Urinary bladder (tissue), 4 donors: ENCODE results near the gene SNAPC2. TPM values are rescaled to one million over a fixed set of nuclear protein-coding genes. Genes with fewer than 3 reads are reported as not detected.
"Not testable (repeated sequence)": the region's sequence is repeated elsewhere in the genome, so short reads cannot be mapped to it uniquely, and the experiment has no call there.

Experiments
- DNase-seq: peaks from one replicate; pipeline ENCODE4 v3.0.0-alpha.2; 2015; ENCODE audit errors: extremely low spot score
- H3K27ac ChIP-seq: one replicate; pipeline ENCODE4 v1.5.1; 2013; ENCODE audit warnings: low read depth, mild to moderate bottlenecking, moderate library complexity
- H3K36me3 ChIP-seq: one replicate; pipeline ENCODE4 v1.6.1; 2013; ENCODE audit warnings: mild to moderate bottlenecking, moderate library complexity; ENCODE audit not compliant: insufficient read depth
- H3K4me1 ChIP-seq: one replicate; pipeline ENCODE4 v1.6.1; 2013; ENCODE audit warnings: mild to moderate bottlenecking, moderate library complexity; ENCODE audit not compliant: insufficient read depth
- H3K4me3 ChIP-seq: one replicate; pipeline ENCODE4 v1.5.1; 2013; ENCODE audit warnings: low read depth, low read length
- WGBS: extraction: QIAGEN DNeasy Blood & Tissue Kit; methylation state at CpG from one replicate; pipeline ENCODE4 v1.1.7; 2013; 5-methylcytosine and 5-hydroxymethylcytosine counted together
- polyA plus RNA-seq: library from polyadenylated mRNA; stranded (reverse); fragments of 200-250 nt; gene quantifications from one replicate; pipeline ENCODE4 v1.2.3, GENCODE V29; 2013
- total RNA-seq: library from RNA; depleted of rRNA; stranded (reverse); fragments of >200 nt; gene quantifications from one replicate; pipeline ENCODE4 v1.2.3, GENCODE V29; 2014
- donor health status: healthy with polysubstance abuse.
- donor health status: healthy.

SNAPC2 gene
- total and polyA plus RNA-seq, 2 donors, result 6.8 to 55.6 TPM

GRCh38 chr19:7961082-7961481, 40.9 kb downstream of the SNAPC2 start:
- not testable (repeated sequence) for H3K36me3 ChIP-seq

DNA sequence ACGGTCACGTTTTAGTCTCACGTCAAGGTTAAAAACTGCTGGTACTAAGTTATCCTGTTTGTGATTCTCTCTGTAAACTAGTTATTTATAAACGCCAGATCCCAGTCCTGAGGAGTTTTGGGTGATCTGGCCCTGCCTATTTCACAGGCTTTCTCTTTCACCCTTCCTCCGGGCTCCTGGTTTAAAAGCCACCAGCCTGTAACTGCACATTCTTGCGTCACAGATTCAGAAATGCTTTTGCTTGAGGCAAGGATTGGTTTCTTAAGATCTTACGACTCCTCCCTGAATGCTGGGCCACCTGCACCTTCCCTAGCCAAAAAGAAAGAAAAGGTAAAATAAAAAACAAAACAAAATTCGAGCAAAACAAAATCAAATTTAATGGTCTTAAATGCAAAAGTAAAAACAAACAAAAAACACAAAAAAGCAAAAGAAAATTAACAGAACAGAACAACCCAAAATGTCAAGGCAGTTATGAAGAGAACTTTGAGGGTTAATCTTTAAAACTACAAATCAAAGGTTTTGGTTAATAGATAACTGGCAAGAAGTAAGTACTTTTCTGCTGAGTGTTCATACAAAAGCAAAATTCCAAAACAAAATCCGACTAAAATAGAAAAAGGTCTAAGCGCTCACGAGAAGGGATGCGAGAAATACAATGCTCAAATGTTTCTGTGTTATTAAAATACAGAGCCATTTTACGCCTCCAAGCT, 41.9 kb downstream of the SNAPC2 start:
- no peak overlapping the region for H3K4me3 ChIP-seq
- no peak for DNase-seq
- H3K4me1 ChIP-seq, result no peaks in the 10 kb centered on the region
- H3K27ac ChIP-seq, result no peak overlapping the region
- WGBS, result 88% methylated on average over 13 of the region's 13 CpGs
- H3K36me3 ChIP-seq, result peaks cover 1% of the 10 kb centered on the region

More at GRCh38 chr19:7961082-7961481, 40.9 kb downstream of the SNAPC2 start:
- WGBS, result 95% methylated on average over 4 of the region's 4 CpGs
- H3K4me3 ChIP-seq, H3K4me1 ChIP-seq, H3K27ac ChIP-seq, DNase-seq: not testable (repeated sequence)

DNA sequence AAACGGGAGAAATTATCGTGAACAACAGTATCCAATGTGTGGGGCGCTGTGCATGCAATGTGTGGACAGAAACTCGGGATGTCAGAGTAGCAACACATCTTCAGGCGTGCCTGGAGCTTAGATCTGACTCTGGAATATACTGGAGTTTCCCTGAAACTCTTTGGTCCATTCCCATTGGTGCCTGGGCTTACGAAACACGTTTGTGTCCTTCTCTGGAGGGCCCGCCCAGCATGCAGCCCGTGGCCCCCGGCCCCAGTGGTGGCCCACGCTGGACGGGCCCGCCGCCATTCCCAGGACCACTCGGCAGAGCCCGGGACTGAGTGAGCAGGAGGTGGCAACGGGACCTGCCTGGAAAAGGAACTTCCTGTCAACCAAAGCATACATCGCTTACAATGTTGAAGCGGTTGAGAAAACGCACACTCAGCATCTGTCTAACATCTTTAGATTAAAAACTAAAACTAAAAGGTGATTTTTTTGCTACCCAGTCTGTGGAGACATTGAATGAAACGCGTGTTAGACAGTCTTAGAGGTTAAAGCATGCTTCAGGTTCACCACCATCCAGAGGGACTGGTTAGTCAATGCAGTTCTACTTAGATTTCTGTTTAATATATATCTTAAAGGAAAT, 42.6 kb downstream of the SNAPC2 start:
- peaks cover 3% of the 10 kb centered on the region for H3K36me3 ChIP-seq

DNA sequence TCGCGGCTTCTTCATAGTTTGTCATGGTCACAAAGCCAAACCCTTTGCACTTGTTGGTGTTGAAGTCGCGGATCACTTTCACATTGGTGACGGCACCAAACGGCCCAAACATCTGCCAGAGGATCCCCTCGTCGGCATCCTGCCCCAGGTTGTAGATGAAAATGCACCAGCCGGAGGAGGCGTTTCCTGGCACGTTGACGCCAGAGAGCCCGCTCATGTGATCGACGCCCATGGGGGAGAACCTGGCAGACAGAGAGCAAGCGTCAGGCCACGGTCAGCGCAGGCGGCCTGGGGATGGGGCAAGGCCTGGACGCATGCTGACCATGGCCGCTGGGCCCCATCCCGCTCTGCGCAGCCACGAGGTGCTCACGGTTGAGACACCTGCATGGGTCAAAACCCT, 43.4 kb downstream of the SNAPC2 start:
- Histone ChIP-seq H3K4me3 (no peak overlapping the region), H3K4me1 (no peaks in the 10 kb centered on the region), H3K27ac (no peak overlapping the region), H3K36me3 (peaks cover 3% of the 10 kb centered on the region)
- 94% methylated on average over 25 of the region's 25 CpGs for WGBS
- no peak for DNase-seq

More for the DNA sequence above, 42.6 kb downstream of the SNAPC2 start:
- no peak overlapping the region for H3K4me3 ChIP-seq
- no peak for DNase-seq
- 88% methylated on average over 22 of the region's 22 CpGs for WGBS
- H3K27ac ChIP-seq, result no peak overlapping the region
- no peaks in the 10 kb centered on the region for H3K4me1 ChIP-seq

DNA sequence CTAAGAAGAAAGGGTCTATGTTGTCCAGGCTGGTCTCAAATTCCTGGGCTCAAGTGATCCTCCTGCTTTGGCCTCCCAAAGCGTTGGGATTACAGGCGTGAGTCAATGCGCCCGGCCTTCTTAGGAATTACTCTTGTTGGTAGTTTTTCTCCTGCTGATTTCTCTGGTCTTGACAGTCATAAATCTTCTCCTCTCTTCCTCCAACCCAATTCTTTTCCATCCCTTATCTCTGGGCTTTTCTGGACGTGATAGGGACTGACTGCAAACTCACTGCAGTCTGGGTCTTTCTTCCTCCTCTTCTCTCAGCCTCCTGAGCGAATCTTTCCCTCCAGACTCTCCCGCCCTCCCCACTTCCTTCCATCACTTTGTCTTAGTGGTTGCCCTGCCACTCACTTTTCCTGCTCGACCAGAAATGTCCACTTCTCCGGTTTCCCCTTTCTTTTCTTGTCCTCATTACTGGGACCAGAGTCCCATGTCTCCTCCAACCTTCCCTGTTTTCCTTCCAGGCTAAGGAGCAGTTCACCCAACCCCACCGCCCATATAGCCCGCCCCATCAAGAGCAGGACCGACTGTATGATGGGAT, 45.2 kb downstream of the SNAPC2 start:
- H3K4me1 ChIP-seq, result no peaks in the 10 kb centered on the region
- H3K36me3 ChIP-seq, result peaks cover 3% of the 10 kb centered on the region
- 83% methylated on average over 12 of the region's 12 CpGs for WGBS
- no peak overlapping the region for H3K27ac ChIP-seq
- H3K4me3 ChIP-seq, result no peak overlapping the region
- DNase-seq, result no peak

GRCh38 chr19:7965921-7966665, 46.0 kb downstream of the SNAPC2 start:
- Histone ChIP-seq H3K4me3 (no peak overlapping the region), H3K4me1 (no peaks in the 10 kb centered on the region), H3K27ac (no peak overlapping the region), H3K36me3 (peaks cover 3% of the 10 kb centered on the region)
- DNase-seq, result no peak
- 93% methylated on average over 12 of the region's 12 CpGs for WGBS

DNA sequence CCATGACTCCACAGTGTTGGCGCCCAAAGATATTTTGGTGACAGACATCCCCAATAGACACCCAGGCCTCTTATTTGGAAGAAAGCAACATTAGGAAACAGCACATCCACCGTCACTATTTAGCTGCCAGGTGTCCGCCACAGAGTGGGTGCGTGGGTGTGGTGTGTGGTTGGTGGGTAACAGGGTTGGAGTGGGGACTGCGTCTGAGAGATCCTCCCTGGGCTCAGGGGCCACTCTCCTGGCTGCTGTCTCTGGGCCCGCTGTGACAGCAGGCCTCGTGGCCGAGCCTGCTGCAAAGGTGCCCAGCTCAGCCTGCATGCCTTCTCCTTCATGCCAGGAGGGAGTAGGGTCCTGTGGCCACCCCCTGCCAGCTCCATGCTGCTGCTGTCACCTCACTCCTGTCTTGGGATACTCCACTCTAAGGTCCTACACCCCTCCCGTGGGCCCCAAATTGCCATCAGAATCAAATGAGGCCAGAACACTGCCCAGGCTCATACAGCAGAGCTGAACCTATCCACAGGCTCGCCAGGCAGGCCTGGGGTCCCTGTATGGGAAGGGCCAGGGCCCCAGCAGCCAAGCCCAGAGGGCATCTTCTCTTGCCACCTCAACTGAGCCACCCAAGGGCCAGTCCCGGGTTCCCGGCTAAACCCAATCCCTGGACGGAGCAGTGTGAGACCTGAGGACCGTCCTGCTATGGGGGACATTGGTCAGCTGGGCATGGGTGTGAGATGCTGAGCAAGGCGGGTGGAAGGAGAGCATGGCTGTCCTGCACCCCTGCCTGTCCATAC, 48.1 kb downstream of the SNAPC2 start:
- WGBS, result 90% methylated on average over 15 of the region's 15 CpGs
- Histone ChIP-seq H3K4me1 (no peaks in the 10 kb centered on the region), H3K4me3 (no peak overlapping the region), H3K36me3 (peaks cover 3% of the 10 kb centered on the region), H3K27ac (no peak overlapping the region)
- no peak for DNase-seq

- 89% methylated on average over 20 of the region's 20 CpGs for WGBS
- H3K4me1 ChIP-seq, result no peaks in the 10 kb centered on the region
- DNase-seq, result no peak
- peaks cover 3% of the 10 kb centered on the region for H3K36me3 ChIP-seq
- H3K27ac ChIP-seq, result no peak overlapping the region
- H3K4me3 ChIP-seq, result no peak overlapping the region
These were observed 48.8 kb downstream of the SNAPC2 start for GRCh38 chr19:7968796-7969554.

DNA sequence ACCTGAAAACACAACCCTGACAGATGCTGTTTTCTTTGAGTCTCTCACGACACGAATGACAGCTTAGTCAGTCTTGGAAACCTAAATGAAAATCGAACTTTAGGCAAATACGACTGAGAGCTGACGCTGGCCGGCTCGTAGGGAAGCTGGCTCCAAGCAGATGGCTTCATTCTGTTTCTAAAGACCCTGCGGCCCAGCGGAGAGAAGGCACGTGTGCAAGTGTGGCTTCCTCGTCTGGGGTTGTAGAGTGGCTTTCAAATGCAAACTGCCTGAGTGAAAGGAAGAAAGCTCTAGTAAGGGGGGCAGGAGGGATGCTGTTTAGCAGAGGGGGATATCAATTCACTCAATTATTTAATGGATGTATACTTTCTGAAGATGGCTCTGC, 49.4 kb downstream of the SNAPC2 start:
- no peak for DNase-seq
- Histone ChIP-seq H3K4me1 (no peaks in the 10 kb centered on the region), H3K36me3 (peaks cover 3% of the 10 kb centered on the region), H3K27ac (no peak overlapping the region), H3K4me3 (no peak overlapping the region)
- 89% methylated on average over 11 of the region's 11 CpGs for WGBS

- Histone ChIP-seq H3K27ac (no peak overlapping the region), H3K36me3 (peaks cover 3% of the 10 kb centered on the region), H3K4me1 (no peaks in the 10 kb centered on the region), H3K4me3 (no peak overlapping the region)
- no peak for DNase-seq
- WGBS, result 71% methylated on average over 12 of the region's 12 CpGs
These were observed 50.7 kb downstream of the SNAPC2 start for GRCh38 chr19:7970716-7971448.

DNA sequence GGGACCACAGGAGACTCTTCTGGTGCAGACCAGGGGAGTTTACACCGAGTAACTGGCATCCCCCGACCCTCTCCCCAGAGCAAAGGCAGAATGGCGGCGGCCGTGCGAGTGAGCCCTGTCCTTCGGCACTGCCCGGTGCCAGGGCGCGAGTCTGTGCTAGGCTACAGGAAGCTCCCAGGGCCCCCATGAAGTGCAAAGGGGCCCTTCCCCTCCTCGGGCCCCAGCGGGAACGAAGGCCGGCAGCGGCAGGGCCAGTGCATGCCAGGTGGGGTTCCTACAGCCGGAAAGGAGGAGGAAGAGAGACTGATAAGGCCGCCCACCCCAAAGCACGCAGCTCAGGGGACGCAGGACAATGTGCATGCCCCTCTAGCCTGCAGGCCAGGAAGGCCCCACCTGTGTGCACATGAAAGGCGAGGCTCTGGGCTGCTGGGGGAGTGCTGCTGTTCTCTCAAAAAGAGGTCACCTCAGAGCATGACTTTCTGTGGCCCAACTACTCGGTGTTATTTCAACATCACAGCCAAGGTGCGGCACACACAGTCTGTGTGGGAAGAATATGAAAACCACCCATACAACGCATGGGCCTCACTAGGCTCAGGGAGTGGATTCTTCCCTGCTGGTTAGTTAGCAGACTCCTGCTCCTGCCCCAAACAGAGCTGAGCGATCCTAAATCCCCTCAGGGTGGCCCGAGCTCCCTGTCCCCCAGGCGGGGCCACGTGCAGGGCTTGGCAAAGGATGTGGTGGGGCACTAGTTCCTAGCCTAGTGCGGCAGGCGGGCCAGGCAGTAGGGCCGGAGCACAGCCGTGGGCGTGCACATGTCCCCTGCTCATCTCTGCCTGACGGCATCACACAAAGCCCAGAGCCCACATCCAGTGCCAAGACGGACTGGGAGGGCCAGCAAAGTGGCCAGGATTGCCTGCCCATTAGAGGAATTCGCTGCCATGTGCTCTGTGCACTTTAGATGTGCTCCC, 51.7 kb downstream of the SNAPC2 start:
- Histone ChIP-seq H3K36me3 (peaks cover 3% of the 10 kb centered on the region), H3K4me3 (no peak overlapping the region), H3K27ac (no peak overlapping the region), H3K4me1 (no peaks in the 10 kb centered on the region)
- WGBS, result 86% methylated on average over 35 of the region's 35 CpGs
- no peak for DNase-seq
